Endothelial cell of umbilical vein (primary cell): ENCODE data around the gene SEC14L6. TPM values are rescaled to one million over a fixed set of nuclear protein-coding genes. Genes with fewer than 3 reads are reported as not detected.

ENCODE experiments used
- BruUV-seq: library from RNA; stranded (reverse); fragments of 400-500 nt; replicated peaks from 2 replicates; lab custom pipeline; 2021; lab: Mats Ljungman, UMichigan
- CTCF ChIA-PET: fragments of 300-600, 350-600 bp; sonication (Branson Sonifier 250); formaldehyde crosslinking; loops from one replicate; lab custom pipeline; 2021; ENCODE audit warnings: antibody characterized with exemption, inconsistent platforms; lab: Charles Lee
- POLR2A ChIA-PET: fragments of 300-600, 350-600 bp; sonication (Branson Sonifier 250); formaldehyde crosslinking; loops from one replicate; lab custom pipeline; 2021; ENCODE audit warnings: antibody characterized with exemption, inconsistent platforms; lab: Charles Lee
- DNase-seq: peaks from one replicate; pipeline ENCODE4 v3.0.0-alpha.2; 2011; ENCODE audit warnings: low read depth, low spot score
- FAIRE-seq: peaks from 2 replicates; lab custom pipeline; 2011; peaks lifted over from hg19 to GRCh38; lab: Jason Lieb, UNC
- H2AFZ ChIP-seq: 2 replicates; pipeline ENCODE4 v1.6.0; 2012; ENCODE audit warnings: low read depth, low read length, control low read depth, inconsistent platforms
- H3K27ac ChIP-seq: 2 replicates; pipeline ENCODE4 v1.5.1; 2011; ENCODE audit warnings: low read depth, mild to moderate bottlenecking, control low read depth, low read length, moderate library complexity; ENCODE audit not compliant: insufficient read depth
- H3K27me3 ChIP-seq, 2 experiments: 2 replicates each; pipeline versions ENCODE4 v1.6.0 to v1.6.1; 2011; ENCODE audit warnings: low read length in 2 of 2, mixed read lengths in 1 of 2; ENCODE audit not compliant: control insufficient read depth in 2 of 2, insufficient read depth in 2 of 2
- H3K36me3 ChIP-seq, 2 experiments: 2 replicates in 1 of 2; 3 replicates in 1 of 2; pipeline ENCODE4 v1.5.1; 2011; ENCODE audit warnings: low read length in 2 of 2, mild to moderate bottlenecking in 1 of 2, moderate library complexity in 1 of 2; ENCODE audit not compliant: control insufficient read depth in 2 of 2, insufficient read depth in 2 of 2; ENCODE audit errors: extremely low read depth in 1 of 2
- H3K4me1 ChIP-seq: 3 replicates; pipeline ENCODE4 v1.5.1; 2011; ENCODE audit warnings: mild to moderate bottlenecking, low read length; ENCODE audit not compliant: control insufficient read depth, insufficient read depth; ENCODE audit errors: extremely low read depth
- H3K4me2 ChIP-seq: 2 replicates; pipeline ENCODE4 v1.6.1; 2011; ENCODE audit warnings: low read length, control low read depth, mixed read lengths; ENCODE audit not compliant: insufficient read depth
- H3K4me3 ChIP-seq, 3 experiments: fragments of 200-600 bp in 1 of 3; sonication (generic), shearing (Covaris generic) in 1 of 3; replicated peaks in 1 of 3; 2 replicates each; pipeline ENCODE4 v1.5.1; 2011 to 2016; ENCODE audit warnings: control low read depth in 3 of 3, low read length in 3 of 3, mild to moderate bottlenecking in 2 of 3, inconsistent platforms in 1 of 3, low read depth in 1 of 3, moderate library complexity in 1 of 3; ENCODE audit not compliant: insufficient read depth in 1 of 3
- H3K79me2 ChIP-seq: 2 replicates; pipeline ENCODE4 v1.6.0; 2012; ENCODE audit warnings: low read length, inconsistent platforms; ENCODE audit not compliant: control insufficient read depth, insufficient read depth
- H3K9ac ChIP-seq: replicated peaks from 2 replicates; pipeline ENCODE3; 2011; ENCODE audit warnings: low read length, control low read depth; ENCODE audit not compliant: insufficient read depth; ENCODE audit errors: extremely low read depth
- H3K9me1 ChIP-seq: replicated peaks from 3 replicates; pipeline ENCODE4 v1.6.0; 2011; ENCODE audit warnings: mild to moderate bottlenecking, low read length; ENCODE audit not compliant: control insufficient read depth, insufficient read depth; ENCODE audit errors: extremely low read depth
- H3K9me3 ChIP-seq: replicated peaks from 2 replicates; pipeline ENCODE4 v1.5.1; 2012; ENCODE audit warnings: low read length, inconsistent platforms; ENCODE audit not compliant: control insufficient read depth, insufficient read depth
- H4K20me1 ChIP-seq: replicated peaks from 2 replicates; pipeline ENCODE3; 2011; ENCODE audit warnings: mild to moderate bottlenecking, low read length; ENCODE audit not compliant: control insufficient read depth, insufficient read depth; ENCODE audit errors: extremely low read depth
- CTCF ChIP-seq, 2 donors: IDR thresholded peaks; 1 replicate in 1 of 2; 2 replicates in 1 of 2; pipeline ENCODE4 v1.5.1; 2011; ENCODE audit warnings: low read length in 2 of 2, mild to moderate bottlenecking in 2 of 2, moderate library complexity in 2 of 2, control low read depth in 1 of 2, inconsistent platforms in 1 of 2, low read depth in 1 of 2; ENCODE audit not compliant: insufficient read depth in 1 of 2; ENCODE audit errors: extremely low read depth in 1 of 2
- EZH2 ChIP-seq: IDR thresholded peaks from 2 replicates; pipeline ENCODE4 v1.6.1; 2012; ENCODE audit warnings: borderline replicate concordance, low read depth, mild to moderate bottlenecking, moderate library complexity, low read length, inconsistent platforms; ENCODE audit not compliant: severe bottlenecking
- FOS ChIP-seq: IDR thresholded peaks from 2 replicates; pipeline ENCODE4 v1.6.1; 2011; ENCODE audit warnings: mild to moderate bottlenecking, low read length, moderate library complexity, borderline replicate concordance; ENCODE audit not compliant: insufficient read depth
- GATA2 ChIP-seq: IDR thresholded peaks from 2 replicates; pipeline ENCODE4 v1.7.0; 2011; ENCODE audit warnings: low read depth, mild to moderate bottlenecking, moderate library complexity, mixed read lengths, low read length; ENCODE audit not compliant: insufficient read length, insufficient read depth
- JUN ChIP-seq: IDR thresholded peaks from 2 replicates; pipeline ENCODE4 v1.6.1; 2011; ENCODE audit warnings: borderline replicate concordance, low read depth; ENCODE audit not compliant: insufficient read length, insufficient read depth
- MAX ChIP-seq: IDR thresholded peaks from 2 replicates; pipeline ENCODE4 v1.6.1; 2011; ENCODE audit not compliant: insufficient read depth, insufficient read length
- MYC ChIP-seq: IDR thresholded peaks from one replicate; pipeline ENCODE4 v1.6.1; 2011; ENCODE audit warnings: mild to moderate bottlenecking, low read depth, low read length
- POLR2A ChIP-seq: IDR thresholded peaks from 2 replicates; pipeline ENCODE4 v1.6.1; 2012; ENCODE audit warnings: low read depth, mild to moderate bottlenecking, control low read depth, low read length
- POLR2AphosphoS5 ChIP-seq: IDR thresholded peaks from 2 replicates; pipeline ENCODE4 v1.6.1; 2012; ENCODE audit warnings: low read depth, mild to moderate bottlenecking, control low read depth, low read length, moderate library complexity; ENCODE audit not compliant: insufficient read depth
- dilution Hi-C: fragments of 300-500 bp; cut with MboI; formaldehyde crosslinking; loops from one replicate; pipeline ENCODE4 v1.15.0; 2019; ENCODE audit warnings: low sequenced_read_pairs; ENCODE audit not compliant: extremely low pct_ligation_motif_present
- intact Hi-C: fragments of 100-400 bp; cut with micrococcal nuclease; formaldehyde crosslinking; loops from one replicate; pipeline ENCODE4 v1.10.0; 2022
- polyA plus RNA-seq, 4 experiments: library from polyadenylated mRNA; depleted of rRNA in 3 of 4; stranded (reverse) in 3 of 4; unstranded in 1 of 4; fragments of >200 nt; gene quantifications; 2 replicates each; pipeline versions ENCODE4 v1.2.1 to v1.2.3, GENCODE V29; 2011 to 2012; ENCODE audit warnings: missing spikeins in 1 of 4
- total RNA-seq: library from RNA; stranded (reverse); gene quantifications from 2 replicates; pipeline ENCODE4 v1.2.3, GENCODE V29; 2021

Gene SEC14L6
- total and polyA plus RNA-seq, 2 donors (not counting 3 experiments of a cell fraction or from before 2014, with no cell fraction given): 0.04 to 0.15 TPM

- no peaks in the 10 kb centered on the region for H4K20me1 ChIP-seq
- H3K9me1 ChIP-seq: no peaks in the 10 kb centered on the region
- H3K9me3 ChIP-seq: no peaks in the 10 kb centered on the region
- H3K79me2 ChIP-seq: no peaks in the 10 kb centered on the region
- H3K27ac ChIP-seq: no peak overlapping the region
- H3K4me3 ChIP-seq: no peak overlapping the region
- no peaks in the 10 kb centered on the region for H3K36me3 ChIP-seq
- DNase-seq (no peak), FAIRE-seq (no peak)
- no peak for TF ChIP-seq GATA2
- TF ChIP-seq EZH2: no peak
- TF ChIP-seq POLR2A: no peak
- no peak for TF ChIP-seq CTCF (IDR thresholded peaks at IDR 0.05; ENCODE audit: extremely low read depth in 1 of 2, insufficient read depth in 1 of 2, low read depth in 1 of 2, low read length in 2 of 2)
- no peak for TF ChIP-seq JUN
- TF ChIP-seq FOS: no peak
- no peak for TF ChIP-seq POLR2AphosphoS5
- no peak for TF ChIP-seq MYC
- no peak for TF ChIP-seq MAX
- ChIA-PET POLR2A (no interaction called here), CTCF (no interaction called here)
- H3K9ac ChIP-seq: no peak overlapping the region
- no TSS peak for BruUV-seq
- H2AFZ ChIP-seq: no peak overlapping the region
- no peaks in the 10 kb centered on the region for H3K4me1 ChIP-seq
- no peak overlapping the region for H3K4me2 ChIP-seq
- dilution Hi-C loops: no loop called here
- intact Hi-C loops: loop anchor here (1.0 kb wide), 1 partner anchor 46 kb away; no protein-coding TSS in a partner anchor
- peaks cover 13% of the 10 kb centered on the region in 2 experiments for H3K27me3 ChIP-seq
Observed at GRCh38 chr22:30507670-30508069, 38.9 kb downstream of the SEC14L6 start.
